HCT116 (cell line): ENCODE measurements around the gene CDK1. TPM values are rescaled to one million over a fixed set of nuclear protein-coding genes. Genes with fewer than 3 reads are reported as not detected.

ENCODE experiments used
- ATAC-seq: fragments of 200-7000 bp; cut with Tn5 transposase; 2 replicates; pipeline ENCODE4 v1.9.1; 2020; ENCODE audit warnings: mild to moderate bottlenecking, moderate library complexity
- Bru-seq: library from RNA; stranded (reverse); fragments of 400-500 nt; gene quantifications from one replicate; lab custom pipeline; 2021; lab: Mats Ljungman, UMichigan
- BruChase-seq, 2 experiments: library from RNA; stranded (reverse); fragments of 400-500 nt; gene quantifications; one replicate each; lab custom pipeline; 2021; lab: Mats Ljungman, UMichigan
- BruUV-seq: library from RNA; stranded (reverse); fragments of 400-500 nt; replicated peaks from 2 replicates; lab custom pipeline; 2021; lab: Mats Ljungman, UMichigan
- CTCF ChIA-PET: fragments of 300-600 bp; sonication (Branson Sonifier 250); formaldehyde crosslinking; loops from one replicate; lab custom pipeline; 2021; ENCODE audit warnings: antibody characterized with exemption; lab: Charles Lee
- POLR2A ChIA-PET: fragments of 300-600, 350-600 bp; sonication (Branson Sonifier 250); formaldehyde crosslinking; loops from one replicate; lab custom pipeline; 2021; ENCODE audit warnings: antibody characterized with exemption; lab: Charles Lee
- RAD21 ChIA-PET, 2 experiments: fragments of 300-600 bp; sonication (Branson Sonifier 250); formaldehyde crosslinking; loops; one replicate each; lab custom pipeline; 2023; ENCODE audit warnings: low total read pairs in 2 of 2; ENCODE audit not compliant: uncharacterized antibody in 2 of 2, unreplicated experiment in 2 of 2, low non-redundant PET in 1 of 2; lab: Charles Lee
- DNase-seq: peaks from one replicate; pipeline ENCODE4 v3.0.0-alpha.2; 2010; ENCODE audit warnings: low read depth, low spot score
- H2AFZ ChIP-seq: fragments of 200-600 bp; shearing (Covaris generic), sonication (generic); 2 replicates; pipeline ENCODE4 v1.6.1; 2017; ENCODE audit warnings: low read depth, mixed run types, mixed read lengths, antibody characterized with exemption, low read length; ENCODE audit not compliant: poor library complexity, severe bottlenecking
- H3K27ac ChIP-seq: 2 replicates; pipeline ENCODE4 v1.5.1; 2012; ENCODE audit warnings: low read depth, low read length
- H3K27me3 ChIP-seq: fragments of 200-600 bp; sonication (generic); 2 replicates; pipeline ENCODE4 v1.6.1; 2016; ENCODE audit warnings: mixed run types, low read length, mixed read lengths; ENCODE audit not compliant: insufficient read depth
- H3K36me3 ChIP-seq, 2 experiments: fragments of 200-500 bp in 1 of 2; fragments of 200-600 bp in 1 of 2; sonication (Bioruptor generic) in 1 of 2; sonication (generic) in 1 of 2; 2 replicates each; pipeline versions ENCODE4 v1.5.1 to v1.6.1; 2014 to 2016; ENCODE audit warnings: low read length in 2 of 2, inconsistent platforms in 1 of 2, mixed read lengths in 1 of 2, mixed run types in 1 of 2; ENCODE audit not compliant: insufficient read depth in 2 of 2, control insufficient read depth in 1 of 2
- H3K4me1 ChIP-seq, 2 experiments: fragments of 200-600 bp in 1 of 2; sonication (generic) in 1 of 2; 2 replicates each; pipeline versions ENCODE4 v1.5.1 to v1.6.1; 2012 to 2017; ENCODE audit warnings: low read length in 2 of 2, inconsistent platforms in 1 of 2, mild to moderate bottlenecking in 1 of 2, mixed read lengths in 1 of 2, mixed run types in 1 of 2, moderate library complexity in 1 of 2; ENCODE audit not compliant: insufficient read depth in 2 of 2, control insufficient read depth in 1 of 2
- H3K4me2 ChIP-seq: fragments of 200-600 bp; sonication (generic); 2 replicates; pipeline ENCODE4 v1.6.1; 2017; ENCODE audit warnings: mixed run types, low read length, mixed read lengths
- H3K4me3 ChIP-seq, 2 experiments: fragments of 200-600 bp in 1 of 2; sonication (generic) in 1 of 2; replicated peaks in 1 of 2; 2 replicates each; pipeline ENCODE4 v1.5.1; 2011 to 2016; ENCODE audit warnings: low read length in 2 of 2, control low read depth in 1 of 2, low read depth in 1 of 2, mild to moderate bottlenecking in 1 of 2, mixed read lengths in 1 of 2, mixed run types in 1 of 2
- H3K79me2 ChIP-seq: fragments of 200-600 bp; sonication (generic); 2 replicates; pipeline ENCODE4 v1.6.1; 2017; ENCODE audit warnings: mild to moderate bottlenecking, mixed run types, low read length, moderate library complexity, mixed read lengths; ENCODE audit not compliant: insufficient read depth
- H3K9ac ChIP-seq: fragments of 200-600 bp; sonication (generic); 2 replicates; pipeline ENCODE4 v1.6.1; 2016; ENCODE audit warnings: low read length, mixed read lengths
- H3K9me2 ChIP-seq: fragments of 200-600 bp; sonication (generic), shearing (Covaris generic); 2 replicates; pipeline ENCODE4 v1.6.1; 2017; ENCODE audit warnings: mixed run types, mild to moderate bottlenecking, moderate library complexity; ENCODE audit not compliant: insufficient read depth
- H3K9me3 ChIP-seq, 2 experiments: fragments of 200-500 bp in 1 of 2; fragments of 200-600 bp in 1 of 2; sonication (Bioruptor generic) in 1 of 2; sonication (generic) in 1 of 2; 2 replicates each; pipeline ENCODE4 v1.6.1; 2014 to 2017; ENCODE audit warnings: low read length in 2 of 2, mixed read lengths in 2 of 2, inconsistent platforms in 1 of 2, low read depth in 1 of 2, mild to moderate bottlenecking in 1 of 2, mixed run types in 1 of 2, moderate library complexity in 1 of 2; ENCODE audit not compliant: control insufficient read depth in 1 of 2, insufficient read depth in 1 of 2
- H4K20me1 ChIP-seq: fragments of 200-600 bp; sonication (generic), shearing (Covaris generic); 2 replicates; pipeline ENCODE4 v1.6.1; 2017; ENCODE audit warnings: mixed run types, mild to moderate bottlenecking, moderate library complexity; ENCODE audit not compliant: insufficient read depth
- CEBPB ChIP-seq: IDR thresholded peaks from 2 replicates; pipeline ENCODE4 v1.6.1; 2012; ENCODE audit warnings: low read depth
- EGR1 ChIP-seq: IDR thresholded peaks from 2 replicates; pipeline ENCODE4 v1.6.1; 2012; ENCODE audit warnings: low read depth
- ELF1 ChIP-seq: IDR thresholded peaks from 2 replicates; pipeline ENCODE4 v1.6.1; 2012; ENCODE audit warnings: low read depth, borderline replicate concordance
- EZH2phosphoT487 ChIP-seq: fragments of 200-600 bp; IDR thresholded peaks from 2 replicates; pipeline ENCODE4 v1.6.1; 2018; ENCODE audit warnings: antibody characterized with exemption, borderline replicate concordance
- FOSL1 ChIP-seq: IDR thresholded peaks from 2 replicates; pipeline ENCODE4 v1.6.1; 2012; ENCODE audit warnings: low read depth
- JUND ChIP-seq: IDR thresholded peaks from 2 replicates; pipeline ENCODE4 v1.6.1; 2012
- SIN3A ChIP-seq: IDR thresholded peaks from 2 replicates; pipeline ENCODE4 v1.6.1; 2012; ENCODE audit warnings: low read depth
- SP1 ChIP-seq: IDR thresholded peaks from 2 replicates; pipeline ENCODE4 v1.6.1; 2012; ENCODE audit warnings: low read depth
- TCF7L2 ChIP-seq: IDR thresholded peaks from 2 replicates; pipeline ENCODE4 v1.7.0; 2011; ENCODE audit warnings: borderline replicate concordance, inconsistent platforms; ENCODE audit not compliant: insufficient read depth, insufficient read length; ENCODE audit errors: extremely low read depth
- ZNF274 ChIP-seq: fragments of 200-500 bp; sonication (Bioruptor generic); IDR thresholded peaks from 2 replicates; pipeline ENCODE4 v1.6.1; 2014; ENCODE audit warnings: mild to moderate bottlenecking, low read depth, low read length, inconsistent platforms
- intact Hi-C: fragments of 100-400 bp; cut with micrococcal nuclease; formaldehyde crosslinking; loops from 2 replicates; pipeline ENCODE4 v1.10.0; 2022
- long read RNA-seq: library from polyadenylated mRNA; unstranded; transcript quantifications from one replicate; pipeline ENCODE4 v2.0.0, GENCODE V29; 2021; ENCODE audit not compliant: unreplicated experiment
- polyA plus RNA-seq: library from polyadenylated mRNA; unstranded; fragments of >200 nt; gene quantifications from 2 replicates; pipeline ENCODE4 v1.2.1, GENCODE V29; 2012; ENCODE audit warnings: missing spikeins
- total RNA-seq: library from RNA; stranded (reverse); gene quantifications from one replicate; pipeline ENCODE4 v1.2.1, GENCODE V29; 2021; ENCODE audit not compliant: unreplicated experiment
- TF ChIP-seq, protein P1 (sequence below): IDR thresholded peaks from 2 replicates; pipeline ENCODE4 v1.6.1; 2012
- TF ChIP-seq, protein P2 (sequence below), 3 experiments: fragments of 200-600 bp in 1 of 3; sonication (generic) in 1 of 3; IDR thresholded peaks in 2 of 3; conservative IDR thresholded peaks in 1 of 3; 2 replicates each; pipeline ENCODE4 v1.5.1; 2012 to 2017; ENCODE audit warnings: low read depth in 2 of 3, low read length in 2 of 3, antibody characterized with exemption in 1 of 3, borderline replicate concordance in 1 of 3, control low read depth in 1 of 3, mild to moderate bottlenecking in 1 of 3, mixed read lengths in 1 of 3, mixed run types in 1 of 3, moderate library complexity in 1 of 3; ENCODE audit not compliant: insufficient read depth in 1 of 3
- TF ChIP-seq, protein P3 (sequence below): IDR thresholded peaks from 2 replicates; pipeline ENCODE4 v1.6.1; 2012; ENCODE audit warnings: low read depth
- TF ChIP-seq, protein P4 (sequence below): IDR thresholded peaks from 2 replicates; pipeline ENCODE4 v1.6.1; 2011; ENCODE audit warnings: mild to moderate bottlenecking, low read length, moderate library complexity; ENCODE audit not compliant: insufficient replicate concordance; ENCODE audit errors: extremely low read depth
- TF ChIP-seq, protein P5 (sequence below): IDR thresholded peaks from 2 replicates; pipeline ENCODE4 v1.6.1; 2012

The CDK1 gene
- total RNA-seq (104 TPM), Bru-seq, nascent RNA (percentile 98 among the genes with signal in this experiment), BruChase-seq, experiment 1, labeled RNA remaining after a 6-hour chase (percentile 97 among the genes with signal in this experiment), BruChase-seq, experiment 2, labeled RNA remaining after a 2-hour chase (percentile 96 among the genes with signal in this experiment)
- polyA plus RNA-seq, result 30.3 and 51.6 TPM in 2 replicates
- long read RNA-seq, transcript CDK1-203 (8 exons, 1,913 nt), result major isoform, 180 of 228 reads
- long read RNA-seq, partial matches to known transcripts, result 4 of 228 reads
- long read RNA-seq, other reads (novel, unspliced or antisense), result 42 of 228 reads

DNA sequence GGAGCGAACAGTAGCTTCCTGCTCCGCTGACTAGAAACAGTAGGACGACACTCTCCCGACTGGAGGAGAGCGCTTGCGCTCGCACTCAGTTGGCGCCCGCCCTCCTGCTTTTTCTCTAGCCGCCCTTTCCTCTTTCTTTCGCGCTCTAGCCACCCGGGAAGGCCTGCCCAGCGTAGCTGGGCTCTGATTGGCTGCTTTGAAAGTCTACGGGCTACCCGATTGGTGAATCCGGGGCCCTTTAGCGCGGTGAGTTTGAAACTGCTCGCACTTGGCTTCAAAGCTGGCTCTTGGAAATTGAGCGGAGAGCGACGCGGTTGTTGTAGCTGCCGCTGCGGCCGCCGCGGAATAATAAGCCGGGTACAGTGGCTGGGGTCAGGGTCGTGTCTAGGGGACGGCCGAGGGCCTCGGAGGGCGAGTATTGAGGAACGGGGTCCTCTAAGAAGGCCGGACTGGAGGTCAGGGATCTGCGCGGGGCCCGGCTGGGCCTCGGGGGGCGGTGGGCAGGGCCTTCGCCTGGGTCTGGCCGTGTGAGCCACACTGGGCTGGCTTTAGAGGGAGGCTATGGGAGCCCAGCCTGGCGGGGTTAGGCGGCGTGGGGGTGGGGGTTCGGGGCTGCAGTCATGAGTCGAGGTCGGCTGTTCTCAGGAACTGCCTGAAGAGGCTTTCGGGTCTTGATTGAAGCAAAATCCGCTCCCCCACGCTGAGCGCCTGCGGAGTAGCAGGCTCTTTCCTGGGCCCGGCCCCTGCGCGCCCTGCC lies at the start of gene CDK1:
Gene CDK1, plus strand, starts transcription at position 265 of the 757 bp plus-strand sequence. CDS start 1,688 bp downstream, outside the sequence.
- Histone ChIP-seq H3K27ac (peak within 1 kb of the TSS; percentile 77), H3K4me1 (peaks cover 0 to 13% of the 10 kb centered on the region in 2 experiments; a peak in 2 of 4 replicates), H4K20me1 (peaks cover 8% of the 10 kb centered on the region; the same call in 1 of the 2 replicates), H3K36me3 (peaks cover 12 to 20% of the 10 kb centered on the region in 2 experiments; a peak in 3 of 4 replicates), H3K9me2 (no peaks in the 10 kb centered on the region), H3K9me3 (no peaks in the 10 kb centered on the region), H3K27me3 (no peaks in the 10 kb centered on the region), H3K79me2 (peaks cover 51% of the 10 kb centered on the region), H3K4me3 (peak within 1 kb of the TSS; percentile 84 to 87), H2AFZ (peak within 1 kb of the TSS; percentile 98), H3K4me2 (peak within 1 kb of the TSS; percentile 79), H3K9ac (peak within 1 kb of the TSS; percentile 97)
- BruUV-seq, result no TSS peak
- ChIA-PET POLR2A (interaction anchor here (0.7 to 1.2 kb wide), 6 partner anchors 9 to 28 kb away, joined by 3 to 5 read pairs (median 3); no protein-coding TSS in a partner anchor), RAD21 (no interaction called here), CTCF (interaction anchor here (1.7 kb wide), 1 partner anchor 10 kb away, joined by 5 read pairs; no protein-coding TSS in a partner anchor)
- DNase-seq, result peak; percentile 97
- peak; percentile 95 for ATAC-seq
- intact Hi-C loops, result loop anchor here (2.0 kb wide), 1 partner anchor 46 kb away; no protein-coding TSS in a partner anchor
- TF ChIP-seq TCF7L2 (peak; percentile 74), CEBPB (no peak), ZNF274 (no peak), EGR1 (no peak), EZH2phosphoT487 (no peak), SP1 (peak; percentile 87), SIN3A (no peak; the same call in 1 of the 2 replicates), ELF1 (peak; percentile 33; the same call in 1 of the 2 replicates), FOSL1 (no peak), JUND (no peak)
- TF ChIP-seq, protein P1, sequence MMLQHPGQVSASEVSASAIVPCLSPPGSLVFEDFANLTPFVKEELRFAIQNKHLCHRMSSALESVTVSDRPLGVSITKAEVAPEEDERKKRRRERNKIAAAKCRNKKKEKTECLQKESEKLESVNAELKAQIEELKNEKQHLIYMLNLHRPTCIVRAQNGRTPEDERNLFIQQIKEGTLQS, result no peak
- TF ChIP-seq, protein P2, sequence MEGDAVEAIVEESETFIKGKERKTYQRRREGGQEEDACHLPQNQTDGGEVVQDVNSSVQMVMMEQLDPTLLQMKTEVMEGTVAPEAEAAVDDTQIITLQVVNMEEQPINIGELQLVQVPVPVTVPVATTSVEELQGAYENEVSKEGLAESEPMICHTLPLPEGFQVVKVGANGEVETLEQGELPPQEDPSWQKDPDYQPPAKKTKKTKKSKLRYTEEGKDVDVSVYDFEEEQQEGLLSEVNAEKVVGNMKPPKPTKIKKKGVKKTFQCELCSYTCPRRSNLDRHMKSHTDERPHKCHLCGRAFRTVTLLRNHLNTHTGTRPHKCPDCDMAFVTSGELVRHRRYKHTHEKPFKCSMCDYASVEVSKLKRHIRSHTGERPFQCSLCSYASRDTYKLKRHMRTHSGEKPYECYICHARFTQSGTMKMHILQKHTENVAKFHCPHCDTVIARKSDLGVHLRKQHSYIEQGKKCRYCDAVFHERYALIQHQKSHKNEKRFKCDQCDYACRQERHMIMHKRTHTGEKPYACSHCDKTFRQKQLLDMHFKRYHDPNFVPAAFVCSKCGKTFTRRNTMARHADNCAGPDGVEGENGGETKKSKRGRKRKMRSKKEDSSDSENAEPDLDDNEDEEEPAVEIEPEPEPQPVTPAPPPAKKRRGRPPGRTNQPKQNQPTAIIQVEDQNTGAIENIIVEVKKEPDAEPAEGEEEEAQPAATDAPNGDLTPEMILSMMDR (IDR thresholded peaks at IDR 0.05 in 2 of 3, conservative IDR thresholded peaks at IDR 0.05 in 1 of 3; ENCODE audit: borderline replicate concordance in 1 of 3, insufficient read depth in 1 of 3, low read depth in 2 of 3, low read length in 2 of 3), result no peak
- TF ChIP-seq, protein P3, sequence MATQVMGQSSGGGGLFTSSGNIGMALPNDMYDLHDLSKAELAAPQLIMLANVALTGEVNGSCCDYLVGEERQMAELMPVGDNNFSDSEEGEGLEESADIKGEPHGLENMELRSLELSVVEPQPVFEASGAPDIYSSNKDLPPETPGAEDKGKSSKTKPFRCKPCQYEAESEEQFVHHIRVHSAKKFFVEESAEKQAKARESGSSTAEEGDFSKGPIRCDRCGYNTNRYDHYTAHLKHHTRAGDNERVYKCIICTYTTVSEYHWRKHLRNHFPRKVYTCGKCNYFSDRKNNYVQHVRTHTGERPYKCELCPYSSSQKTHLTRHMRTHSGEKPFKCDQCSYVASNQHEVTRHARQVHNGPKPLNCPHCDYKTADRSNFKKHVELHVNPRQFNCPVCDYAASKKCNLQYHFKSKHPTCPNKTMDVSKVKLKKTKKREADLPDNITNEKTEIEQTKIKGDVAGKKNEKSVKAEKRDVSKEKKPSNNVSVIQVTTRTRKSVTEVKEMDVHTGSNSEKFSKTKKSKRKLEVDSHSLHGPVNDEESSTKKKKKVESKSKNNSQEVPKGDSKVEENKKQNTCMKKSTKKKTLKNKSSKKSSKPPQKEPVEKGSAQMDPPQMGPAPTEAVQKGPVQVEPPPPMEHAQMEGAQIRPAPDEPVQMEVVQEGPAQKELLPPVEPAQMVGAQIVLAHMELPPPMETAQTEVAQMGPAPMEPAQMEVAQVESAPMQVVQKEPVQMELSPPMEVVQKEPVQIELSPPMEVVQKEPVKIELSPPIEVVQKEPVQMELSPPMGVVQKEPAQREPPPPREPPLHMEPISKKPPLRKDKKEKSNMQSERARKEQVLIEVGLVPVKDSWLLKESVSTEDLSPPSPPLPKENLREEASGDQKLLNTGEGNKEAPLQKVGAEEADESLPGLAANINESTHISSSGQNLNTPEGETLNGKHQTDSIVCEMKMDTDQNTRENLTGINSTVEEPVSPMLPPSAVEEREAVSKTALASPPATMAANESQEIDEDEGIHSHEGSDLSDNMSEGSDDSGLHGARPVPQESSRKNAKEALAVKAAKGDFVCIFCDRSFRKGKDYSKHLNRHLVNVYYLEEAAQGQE, result no peak
- TF ChIP-seq, protein P4, sequence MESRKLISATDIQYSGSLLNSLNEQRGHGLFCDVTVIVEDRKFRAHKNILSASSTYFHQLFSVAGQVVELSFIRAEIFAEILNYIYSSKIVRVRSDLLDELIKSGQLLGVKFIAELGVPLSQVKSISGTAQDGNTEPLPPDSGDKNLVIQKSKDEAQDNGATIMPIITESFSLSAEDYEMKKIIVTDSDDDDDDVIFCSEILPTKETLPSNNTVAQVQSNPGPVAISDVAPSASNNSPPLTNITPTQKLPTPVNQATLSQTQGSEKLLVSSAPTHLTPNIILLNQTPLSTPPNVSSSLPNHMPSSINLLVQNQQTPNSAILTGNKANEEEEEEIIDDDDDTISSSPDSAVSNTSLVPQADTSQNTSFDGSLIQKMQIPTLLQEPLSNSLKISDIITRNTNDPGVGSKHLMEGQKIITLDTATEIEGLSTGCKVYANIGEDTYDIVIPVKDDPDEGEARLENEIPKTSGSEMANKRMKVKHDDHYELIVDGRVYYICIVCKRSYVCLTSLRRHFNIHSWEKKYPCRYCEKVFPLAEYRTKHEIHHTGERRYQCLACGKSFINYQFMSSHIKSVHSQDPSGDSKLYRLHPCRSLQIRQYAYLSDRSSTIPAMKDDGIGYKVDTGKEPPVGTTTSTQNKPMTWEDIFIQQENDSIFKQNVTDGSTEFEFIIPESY, result no peak
- TF ChIP-seq, protein P5, sequence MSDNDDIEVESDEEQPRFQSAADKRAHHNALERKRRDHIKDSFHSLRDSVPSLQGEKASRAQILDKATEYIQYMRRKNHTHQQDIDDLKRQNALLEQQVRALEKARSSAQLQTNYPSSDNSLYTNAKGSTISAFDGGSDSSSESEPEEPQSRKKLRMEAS, result peak; percentile 59
